ENCODE results near the gene PLEK. TPM values are rescaled to one million over a fixed set of nuclear protein-coding genes. Genes with fewer than 3 reads are reported as not detected.

The PLEK gene
- total and polyA plus RNA-seq, 9 of the 15 experiments (the other 6 are each of a cell fraction or from before 2014, with no cell fraction given): 0.14 to 1.2 (median 0.36) TPM

- TF ChIP-seq KDM4B (IDR thresholded peaks at IDR 0.05; ENCODE audit: borderline replicate concordance in 2 of 2, low read depth in 1 of 2) (peak in 1 of 2 experiments; percentile 67; a peak in 1 of 4 replicates), E4F1 (CRISPR knock-in tag; IDR thresholded peaks at IDR 0.05; ENCODE audit: borderline replicate concordance) (peak; percentile 86), ZNF551 (CRISPR knock-in tag; IDR thresholded peaks at IDR 0.05) (0 out of 2 replicates have a peak, but pooled peaks have one; percentile 32), RREB1 (CRISPR knock-in tag; IDR thresholded peaks at IDR 0.05) (peak; percentile 77; the same call in 1 of the 2 replicates), ZNF518B (CRISPR knock-in tag; IDR thresholded peaks at IDR 0.05) (peak; percentile 93), GATAD2A (IDR thresholded peaks at IDR 0.05) (no peak), NR1H2 (CRISPR knock-in tag; IDR thresholded peaks at IDR 0.05) (no peak), TBP (optimal IDR thresholded peaks at IDR 0.05; ENCODE audit: low read depth, low read length) (peak; percentile 78), MLX (CRISPR knock-in tag; conservative IDR thresholded peaks at IDR 0.05) (peak in 1 of 2 experiments; percentile 98; a peak in 2 of 4 replicates), NCOA2 (IDR thresholded peaks at IDR 0.05; ENCODE audit: partially characterized antibody in 2 of 2) (no peak), ZNF3 (CRISPR knock-in tag; IDR thresholded peaks at IDR 0.05) (peak; percentile 93), CREM (IDR thresholded peaks at IDR 0.05; ENCODE audit: low read depth) (no peak), HMG20B (CRISPR knock-in tag; IDR thresholded peaks at IDR 0.05) (peak; percentile 95), NFE2L1 (tag; IDR thresholded peaks at IDR 0.05; ENCODE audit: borderline replicate concordance, low read depth) (no peak)
These were observed 73.6 kb downstream of the PLEK start (continued) for GRCh38 chr2:68438455-68439303.
